CD4-positive, alpha-beta T cell treated with Interleukin-21 for 1 hour (primary cell): ENCODE measurements around the gene HMGB4.

Experiments used
- DNase-seq: peaks from one replicate; pipeline ENCODE4 v3.0.0-alpha.2; 2020

HMGB4 gene

DNA sequence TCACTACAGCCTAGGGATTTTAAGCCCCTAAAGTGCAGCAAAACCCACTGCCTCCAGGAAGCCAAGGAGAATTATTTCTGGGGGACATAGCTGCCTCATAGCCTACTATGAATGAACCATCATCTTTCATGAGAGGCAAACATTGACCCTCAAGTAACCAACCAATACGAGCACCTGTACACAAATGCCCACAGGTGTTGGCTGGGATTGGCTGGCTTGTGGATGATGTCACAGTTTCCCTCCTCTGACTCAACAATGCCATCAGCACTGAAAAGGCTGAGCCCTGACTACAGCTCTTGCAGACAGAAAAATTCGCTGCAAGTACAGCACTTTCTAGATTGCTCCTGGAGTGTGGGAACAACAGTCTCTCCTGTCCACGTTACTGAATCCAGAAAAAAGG, at the start of gene HMGB4:
Gene HMGB4, plus strand, starts transcription at position 301 of the 400 bp plus-strand sequence. CDS start 113 bp downstream, outside the sequence.
- DNase-seq = no peak

GRCh38 chr1:33814166-33814565, 49.7 kb upstream of the HMGB4 start:
- DNase-seq = no peak

DNA sequence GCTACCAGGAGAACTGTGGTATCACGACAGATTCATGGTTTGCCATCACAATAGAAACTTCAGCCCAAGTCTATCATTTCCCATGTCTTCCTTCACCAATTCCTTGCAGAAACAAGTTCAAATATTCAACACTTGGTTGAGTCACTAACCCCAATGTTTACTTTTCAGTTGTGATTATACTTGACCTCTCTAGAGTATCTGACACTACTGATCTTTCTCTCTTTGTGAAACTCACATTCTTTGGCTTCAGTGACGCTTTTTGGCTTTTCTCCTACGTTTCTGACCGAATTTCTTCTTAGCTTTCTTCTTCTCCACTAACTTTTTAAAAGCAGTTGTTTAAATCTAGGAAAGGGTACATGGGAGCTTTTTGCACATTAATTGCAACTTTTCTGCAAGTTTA, 48.8 kb upstream of the HMGB4 start:
- DNase-seq = no peak

DNA sequence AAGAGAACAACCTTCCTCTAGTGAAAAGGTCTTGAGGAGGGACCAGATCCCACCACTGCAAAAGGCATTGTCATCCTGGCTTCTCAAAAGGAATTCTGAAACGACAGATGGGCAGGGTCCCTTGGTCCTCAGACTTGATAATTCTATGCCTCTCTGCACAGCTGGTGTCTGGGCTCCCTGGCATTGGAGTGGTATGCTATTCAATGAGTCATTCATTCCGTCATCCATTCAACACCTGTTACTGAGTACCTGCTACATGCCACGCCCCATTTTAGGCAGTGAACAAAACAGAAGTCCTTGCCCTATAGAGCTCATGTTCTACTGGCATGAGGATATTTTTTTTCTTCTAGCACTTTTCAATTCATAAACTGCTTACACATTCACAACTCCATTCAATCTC, 45.8 kb upstream of the HMGB4 start:
- DNase-seq = no peak

- no peak for DNase-seq
Observed at GRCh38 chr1:33819290-33819912, 44.5 kb upstream of the HMGB4 start.

DNA sequence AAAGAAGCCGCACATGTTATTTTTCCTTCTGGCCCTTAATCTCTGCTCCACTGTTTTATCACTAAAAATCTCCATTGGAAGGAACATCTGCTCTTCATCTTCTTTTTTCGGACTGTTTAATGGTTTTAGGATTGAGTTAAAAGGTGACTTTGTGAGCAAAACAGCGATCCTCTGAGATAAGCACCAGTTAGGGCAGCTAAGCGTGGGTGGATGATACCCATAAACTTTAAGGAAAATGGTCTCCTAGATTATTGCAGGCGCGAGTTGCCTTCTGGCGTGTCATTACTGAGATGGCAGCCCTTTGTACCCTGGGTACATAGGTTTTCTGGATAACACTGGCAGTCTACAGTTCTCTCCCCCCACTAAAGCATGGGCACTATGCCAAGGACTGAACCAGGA, 44.0 kb upstream of the HMGB4 start:
- no peak for DNase-seq

- DNase-seq = no peak
Observed at GRCh38 chr1:33820804-33821203, 43.1 kb upstream of the HMGB4 start.

DNA sequence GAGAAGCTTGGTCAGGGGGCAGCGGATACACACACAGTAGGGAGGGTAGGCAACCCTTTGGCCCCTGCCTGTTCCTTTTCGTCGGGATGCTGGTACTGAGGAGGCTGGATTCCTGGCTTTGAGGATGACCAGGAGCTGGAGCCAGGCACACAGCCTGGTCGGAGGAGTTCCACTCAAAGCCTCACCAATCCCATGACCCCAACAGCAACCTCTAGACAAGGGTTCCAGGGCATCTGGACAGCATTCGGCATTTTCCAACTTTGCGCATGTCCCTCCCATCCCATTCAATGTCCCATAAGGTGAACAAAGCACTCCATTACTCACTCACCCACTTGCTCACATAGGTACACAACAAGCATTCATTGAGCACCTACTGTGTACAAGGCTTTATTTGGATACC, 42.6 kb upstream of the HMGB4 start:
- no peak for DNase-seq

GRCh38 chr1:33822396-33822795, 41.5 kb upstream of the HMGB4 start:
- DNase-seq = no peak

DNA sequence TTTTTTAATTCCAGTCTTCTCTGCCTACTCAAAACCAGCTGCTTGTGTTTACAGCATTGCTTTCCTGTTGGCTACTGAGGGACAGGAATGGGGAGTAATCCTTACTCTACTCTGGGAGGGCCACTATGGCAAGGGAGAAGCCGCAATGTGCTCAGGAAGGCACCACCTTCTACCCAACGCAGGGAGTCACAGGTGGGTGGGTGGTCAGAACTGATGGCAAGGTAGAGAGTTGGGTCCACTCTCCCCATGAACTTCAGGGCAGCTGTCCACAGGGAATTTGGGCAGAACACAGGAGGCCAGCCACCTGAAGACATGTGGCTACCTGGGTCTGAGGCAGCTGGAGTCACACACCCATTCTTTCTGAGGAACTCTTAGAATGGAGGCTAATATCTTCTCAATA, 40.5 kb upstream of the HMGB4 start:
- DNase-seq = no peak

GRCh38 chr1:33823830-33824229, 40.0 kb upstream of the HMGB4 start:
- no peak for DNase-seq

DNA sequence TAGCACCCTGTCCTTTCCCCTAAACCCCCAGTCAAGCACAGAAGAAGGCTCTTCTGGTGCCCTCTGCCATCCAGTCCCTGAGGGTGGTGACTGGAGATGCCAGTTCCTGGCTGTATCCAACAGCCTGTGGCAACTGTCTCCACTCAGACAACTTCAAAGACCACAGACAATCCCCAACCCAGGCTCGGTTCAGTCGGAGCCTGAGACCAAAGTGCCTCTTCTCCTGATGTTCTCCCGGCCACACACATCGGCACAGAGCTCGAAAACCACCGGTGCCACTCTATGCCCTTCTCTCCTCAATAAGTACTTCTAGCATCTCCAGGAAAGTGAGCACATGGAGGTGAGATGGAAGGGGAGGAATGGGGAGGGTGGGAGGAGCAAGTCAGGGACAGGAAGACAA, 39.6 kb upstream of the HMGB4 start:
- DNase-seq = no peak

- no peak for DNase-seq
Observed at GRCh38 chr1:33824971-33825370, 38.9 kb upstream of the HMGB4 start.

GRCh38 chr1:33825506-33825905, 38.4 kb upstream of the HMGB4 start:
- no peak for DNase-seq

DNA sequence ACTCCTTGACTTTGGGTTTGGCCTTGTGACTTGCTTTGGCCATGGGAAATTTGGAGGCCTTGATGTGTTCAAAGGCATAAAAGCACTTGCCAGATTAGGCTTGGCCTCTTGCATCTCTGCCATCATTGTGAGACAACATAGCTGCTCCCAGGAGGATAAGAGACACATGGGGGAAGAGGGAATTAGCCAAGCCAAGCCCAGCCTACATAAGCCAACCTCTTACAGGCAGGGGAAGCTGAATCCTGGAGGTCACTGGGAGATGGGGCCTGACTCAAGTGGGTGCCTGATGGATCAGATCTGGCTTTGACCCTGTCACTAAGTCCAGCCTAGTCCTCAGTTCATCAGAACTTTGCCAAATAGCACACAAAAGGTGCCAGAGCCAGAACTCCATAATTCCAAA, 37.6 kb upstream of the HMGB4 start:
- no peak for DNase-seq

DNA sequence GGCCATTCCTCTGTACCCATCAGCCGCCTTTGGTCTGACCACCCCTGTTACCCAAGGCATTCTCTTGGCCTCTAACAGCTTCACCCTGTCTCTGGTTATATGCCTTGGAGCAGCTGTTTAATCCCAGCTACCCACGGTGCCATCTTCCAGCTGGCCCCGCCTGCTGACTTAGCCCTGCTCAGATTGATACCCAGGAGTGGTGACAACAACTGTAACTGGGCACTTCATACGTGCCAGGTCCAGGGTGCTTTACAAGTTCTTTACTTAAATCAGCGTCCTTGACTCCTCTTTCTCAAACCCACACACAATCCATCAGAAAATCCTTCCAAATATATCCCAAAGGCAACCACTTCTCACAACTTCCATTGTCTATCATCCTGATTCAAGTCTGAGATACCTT, 37.2 kb upstream of the HMGB4 start:
- no peak for DNase-seq

DNA sequence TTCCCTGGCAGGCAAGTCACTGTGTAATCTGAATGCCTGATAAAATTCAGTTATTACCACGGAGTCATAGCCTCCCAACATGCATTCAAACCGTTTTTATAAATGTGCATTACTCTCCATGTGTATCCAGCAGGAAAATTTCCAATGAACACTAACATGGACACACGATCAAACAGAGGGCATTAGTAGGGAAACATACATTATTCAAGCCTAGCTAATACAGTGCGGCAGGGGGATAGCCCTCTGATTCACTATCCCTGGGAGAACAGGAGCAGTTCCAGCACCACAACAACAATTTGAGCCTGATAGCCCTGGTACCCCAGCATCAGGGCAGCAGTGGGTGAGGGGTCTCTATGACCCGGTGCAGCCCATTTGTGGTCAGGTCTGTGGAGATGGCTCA, 35.8 kb upstream of the HMGB4 start:
- DNase-seq = no peak

DNA sequence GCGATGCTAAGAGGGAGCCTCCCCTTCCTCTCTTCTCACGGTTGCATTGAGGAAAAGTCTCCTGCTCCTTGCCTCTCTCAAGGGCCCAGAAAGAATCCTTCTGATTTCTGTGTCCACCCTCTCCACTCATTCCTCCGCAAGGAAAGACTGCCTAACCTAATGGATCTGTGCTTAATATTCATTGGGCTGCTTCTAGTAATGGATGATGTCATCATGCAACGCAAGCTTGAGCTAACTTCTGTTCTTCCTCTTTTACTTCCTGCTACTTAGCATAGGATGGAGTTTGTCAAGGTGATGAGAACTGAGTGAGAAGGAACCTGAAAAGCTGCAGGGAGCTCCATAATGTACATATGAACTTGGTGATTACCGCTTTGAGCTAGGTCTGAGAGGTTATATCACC, 35.2 kb upstream of the HMGB4 start:
- DNase-seq = no peak

GRCh38 chr1:33836911-33837310, 27.0 kb upstream of the HMGB4 start:
- no peak for DNase-seq

- DNase-seq = no peak
Observed at GRCh38 chr1:33837635-33838034, 26.2 kb upstream of the HMGB4 start.

DNA sequence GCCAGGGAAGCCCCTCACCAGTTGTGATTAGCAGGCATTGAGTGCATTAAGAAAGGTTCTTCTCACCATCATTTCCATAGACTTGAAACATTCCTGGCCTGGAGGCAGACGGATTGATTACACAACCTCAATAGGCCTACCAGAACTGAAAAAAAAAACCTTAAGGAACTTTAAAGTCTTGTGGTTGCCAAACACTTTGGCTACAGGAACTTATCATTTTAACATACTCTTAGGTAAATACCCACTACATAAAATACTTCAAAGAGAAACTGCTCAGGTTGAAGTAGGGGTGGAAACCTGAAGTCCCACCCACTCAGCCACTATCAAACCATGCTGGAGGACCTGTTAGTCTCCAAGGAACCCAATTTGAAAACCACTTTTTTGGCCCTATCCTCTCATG, 22.4 kb upstream of the HMGB4 start:
- no peak for DNase-seq

DNA sequence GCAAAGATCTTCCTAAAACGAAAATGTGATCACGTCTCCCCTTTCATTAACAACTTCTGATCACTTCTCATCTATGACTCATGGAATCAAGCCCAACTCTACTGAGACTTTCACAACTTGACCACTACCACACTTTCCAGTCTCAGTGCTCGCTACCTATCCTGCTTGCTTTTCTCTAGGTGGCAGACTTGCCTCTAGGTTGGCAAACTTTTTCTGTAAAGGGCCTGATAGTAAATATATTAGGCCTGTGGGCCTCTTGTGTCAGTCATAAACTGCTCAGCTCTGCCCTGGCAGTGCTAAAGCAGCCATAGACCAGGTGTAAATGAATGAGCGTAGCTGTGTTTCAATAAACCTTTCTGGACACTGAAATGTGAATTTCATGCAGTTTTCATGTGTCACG, 21.5 kb upstream of the HMGB4 start:
- no peak for DNase-seq

- no peak for DNase-seq
Observed at GRCh38 chr1:33844166-33844565, 19.7 kb upstream of the HMGB4 start.

DNA sequence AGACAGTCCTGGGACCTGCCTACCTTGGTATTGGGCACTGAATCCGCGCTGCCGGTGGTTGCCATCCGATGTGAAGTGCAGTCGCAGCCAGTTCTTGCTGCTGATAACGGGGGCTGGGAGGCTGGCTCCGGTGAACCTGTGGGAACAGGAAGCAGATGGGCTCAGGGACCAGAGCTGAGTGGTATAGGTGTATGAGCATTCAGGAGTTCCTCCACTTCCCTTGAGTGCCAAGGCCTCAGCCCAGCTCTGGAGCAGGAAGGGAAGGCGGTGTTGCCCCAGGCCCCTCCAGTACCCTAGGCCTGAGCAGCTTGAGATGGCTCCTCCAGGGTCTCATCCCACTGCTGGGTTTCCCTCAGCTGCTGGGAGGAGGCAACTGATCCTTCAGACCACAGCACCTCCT, 17.0 kb upstream of the HMGB4 start:
- no peak for DNase-seq

- no peak for DNase-seq
Observed at GRCh38 chr1:33848205-33848937, 15.5 kb upstream of the HMGB4 start.
